ENCODE data around the gene AASS.

The AASS gene

GRCh38 chr7:122059542-122059941 is 84.5 kb downstream of the AASS start:
- WGBS, 2 donors (ENCODE audit: extremely low coverage in 2 of 2, insufficient read length in 2 of 2, insufficient replicate concordance in 1 of 2), result no CpG with 5 or more reads among the region's 4 CpGs
- no peak overlapping the region for H3K4me2 ChIP-seq (ENCODE audit: insufficient read depth, low read length, poor library complexity, severe bottlenecking)
- H2BK12ac ChIP-seq (ENCODE audit: low read length), result no peak overlapping the region
- H4K91ac ChIP-seq (ENCODE audit: low read depth, low read length, poor library complexity), result no peak overlapping the region
- no peaks in the 10 kb centered on the region for H3K79me1 ChIP-seq (ENCODE audit: low read depth, low read length)
- H3K36me3 ChIP-seq (replicated peaks in 1 of 2; ENCODE audit: control insufficient read depth in 2 of 2, insufficient read depth in 2 of 2, low read length in 2 of 2), result peaks cover 13 to 100% of the 10 kb centered on the region in 2 donors
- H3K4ac ChIP-seq (ENCODE audit: low read length), result no peak overlapping the region
- no peak overlapping the region for H4K8ac ChIP-seq (ENCODE audit: low read depth, low read length)
- no peak overlapping the region for H2BK5ac ChIP-seq (ENCODE audit: low read length)
- H3K9me3 ChIP-seq (replicated peaks in 1 of 2; ENCODE audit: control insufficient read depth in 2 of 2, insufficient read depth in 1 of 2, low read depth in 1 of 2, low read length in 2 of 2), result peaks cover 0 to 6% of the 10 kb centered on the region in 2 donors
- H2BK120ac ChIP-seq (ENCODE audit: low read depth, low read length), result no peak overlapping the region
- no peaks in the 10 kb centered on the region for H3K27me3 ChIP-seq (ENCODE audit: control insufficient read depth in 3 of 3, insufficient read depth in 3 of 3, low read depth in 1 of 3, low read length in 3 of 3)
- H2BK15ac ChIP-seq (ENCODE audit: low read length), result no peak overlapping the region
- H2AK5ac ChIP-seq (ENCODE audit: low read depth, low read length), result no peak overlapping the region
- no peak for DNase-seq (ENCODE audit: low spot score)
- no peak overlapping the region for H3K23ac ChIP-seq (ENCODE audit: low read depth, low read length, poor library complexity)
- H3K4me3 ChIP-seq (ENCODE audit: low read length in 2 of 2), result no peak overlapping the region
- no peak overlapping the region for H2AFZ ChIP-seq (ENCODE audit: low read length)
- no peak overlapping the region for H3K18ac ChIP-seq (ENCODE audit: low read length)
- H3K4me1 ChIP-seq (ENCODE audit: control insufficient read depth in 2 of 2, insufficient read depth in 1 of 2, low read depth in 1 of 2, low read length in 2 of 2), result no peaks in the 10 kb centered on the region
- no peak overlapping the region for H3K14ac ChIP-seq (ENCODE audit: low read length)
- no peak overlapping the region for H3K27ac ChIP-seq (replicated peaks; ENCODE audit: low read length)
- H3K9ac ChIP-seq (ENCODE audit: low read depth, low read length, poor library complexity), result no peak overlapping the region

- Histone ChIP-seq H3K4me1 (ENCODE audit: control insufficient read depth in 2 of 2, insufficient read depth in 1 of 2, low read depth in 1 of 2, low read length in 2 of 2) (no peaks in the 10 kb centered on the region), H2AK5ac (ENCODE audit: low read depth, low read length) (no peak overlapping the region), H3K36me3 (replicated peaks in 1 of 2; ENCODE audit: control insufficient read depth in 2 of 2, insufficient read depth in 2 of 2, low read length in 2 of 2) (peaks cover 27 to 100% of the 10 kb centered on the region in 2 donors), H2BK15ac (ENCODE audit: low read length) (no peak overlapping the region), H2BK5ac (ENCODE audit: low read length) (no peak overlapping the region), H4K8ac (ENCODE audit: low read depth, low read length) (no peak overlapping the region), H3K4me2 (ENCODE audit: insufficient read depth, low read length, poor library complexity, severe bottlenecking) (no peak overlapping the region), H3K79me1 (ENCODE audit: low read depth, low read length) (no peaks in the 10 kb centered on the region), H2BK12ac (ENCODE audit: low read length) (no peak overlapping the region), H2BK120ac (ENCODE audit: low read depth, low read length) (no peak overlapping the region), H2AFZ (ENCODE audit: low read length) (no peak overlapping the region), H3K4ac (ENCODE audit: low read length) (no peak overlapping the region), H3K4me3 (ENCODE audit: low read length in 2 of 2) (no peak overlapping the region), H3K14ac (ENCODE audit: low read length) (no peak overlapping the region), H3K23ac (ENCODE audit: low read depth, low read length, poor library complexity) (no peak overlapping the region), H3K27ac (replicated peaks; ENCODE audit: low read length) (no peak overlapping the region), H3K9me3 (replicated peaks in 1 of 2; ENCODE audit: control insufficient read depth in 2 of 2, insufficient read depth in 1 of 2, low read depth in 1 of 2, low read length in 2 of 2) (peaks cover 0 to 6% of the 10 kb centered on the region in 2 donors), H3K9ac (ENCODE audit: low read depth, low read length, poor library complexity) (no peak overlapping the region), H4K91ac (ENCODE audit: low read depth, low read length, poor library complexity) (no peak overlapping the region), H3K27me3 (ENCODE audit: control insufficient read depth in 3 of 3, insufficient read depth in 3 of 3, low read depth in 1 of 3, low read length in 3 of 3) (no peaks in the 10 kb centered on the region), H3K18ac (ENCODE audit: low read length) (no peak overlapping the region)
- DNase-seq (ENCODE audit: low spot score), result no peak
- WGBS, 2 donors (ENCODE audit: extremely low coverage in 2 of 2, insufficient read length in 2 of 2, insufficient replicate concordance in 1 of 2), result no CpG with 5 or more reads among the region's 2 CpGs
Observed at GRCh38 chr7:122056977-122057376, 87.1 kb downstream of the AASS start.

GRCh38 chr7:122055073-122055472 is 89.0 kb downstream of the AASS start:
- Histone ChIP-seq H3K9me3 (replicated peaks in 1 of 2; ENCODE audit: control insufficient read depth in 2 of 2, insufficient read depth in 1 of 2, low read depth in 1 of 2, low read length in 2 of 2) (peaks cover 0 to 6% of the 10 kb centered on the region in 2 donors), H3K9ac (ENCODE audit: low read depth, low read length, poor library complexity) (no peak overlapping the region), H3K14ac (ENCODE audit: low read length) (no peak overlapping the region), H3K4ac (ENCODE audit: low read length) (no peak overlapping the region), H2AK5ac (ENCODE audit: low read depth, low read length) (no peak overlapping the region), H3K27ac (replicated peaks; ENCODE audit: low read length) (no peak overlapping the region), H2BK15ac (ENCODE audit: low read length) (no peak overlapping the region), H3K36me3 (replicated peaks in 1 of 2; ENCODE audit: control insufficient read depth in 2 of 2, insufficient read depth in 2 of 2, low read length in 2 of 2) (peaks cover 23 to 100% of the 10 kb centered on the region in 2 donors), H4K91ac (ENCODE audit: low read depth, low read length, poor library complexity) (no peak overlapping the region), H3K79me1 (ENCODE audit: low read depth, low read length) (no peaks in the 10 kb centered on the region), H3K4me1 (ENCODE audit: control insufficient read depth in 2 of 2, insufficient read depth in 1 of 2, low read depth in 1 of 2, low read length in 2 of 2) (no peaks in the 10 kb centered on the region), H3K4me3 (ENCODE audit: low read length in 2 of 2) (no peak overlapping the region), H2AFZ (ENCODE audit: low read length) (no peak overlapping the region), H2BK5ac (ENCODE audit: low read length) (no peak overlapping the region), H4K8ac (ENCODE audit: low read depth, low read length) (no peak overlapping the region), H2BK12ac (ENCODE audit: low read length) (no peak overlapping the region), H2BK120ac (ENCODE audit: low read depth, low read length) (no peak overlapping the region), H3K4me2 (ENCODE audit: insufficient read depth, low read length, poor library complexity, severe bottlenecking) (no peak overlapping the region), H3K27me3 (ENCODE audit: control insufficient read depth in 3 of 3, insufficient read depth in 3 of 3, low read depth in 1 of 3, low read length in 3 of 3) (no peaks in the 10 kb centered on the region), H3K18ac (ENCODE audit: low read length) (no peak overlapping the region), H3K23ac (ENCODE audit: low read depth, low read length, poor library complexity) (no peak overlapping the region)
- DNase-seq (ENCODE audit: low spot score), result no peak
- WGBS, 2 donors (ENCODE audit: extremely low coverage in 2 of 2, insufficient read length in 2 of 2, insufficient replicate concordance in 1 of 2), result no CpG with 5 or more reads among the region's 1 CpG

GRCh38 chr7:122054393-122054792 is 89.7 kb downstream of the AASS start:
- Histone ChIP-seq H2BK5ac (ENCODE audit: low read length) (no peak overlapping the region), H3K4me3 (ENCODE audit: low read length in 2 of 2) (no peak overlapping the region), H3K36me3 (replicated peaks in 1 of 2; ENCODE audit: control insufficient read depth in 2 of 2, insufficient read depth in 2 of 2, low read length in 2 of 2) (peaks cover 21 to 100% of the 10 kb centered on the region in 2 donors), H4K8ac (ENCODE audit: low read depth, low read length) (no peak overlapping the region), H2BK15ac (ENCODE audit: low read length) (no peak overlapping the region), H3K14ac (ENCODE audit: low read length) (no peak overlapping the region), H2AK5ac (ENCODE audit: low read depth, low read length) (no peak overlapping the region), H3K23ac (ENCODE audit: low read depth, low read length, poor library complexity) (no peak overlapping the region), H3K79me1 (ENCODE audit: low read depth, low read length) (no peaks in the 10 kb centered on the region), H2AFZ (ENCODE audit: low read length) (no peak overlapping the region), H3K27me3 (ENCODE audit: control insufficient read depth in 3 of 3, insufficient read depth in 3 of 3, low read depth in 1 of 3, low read length in 3 of 3) (no peaks in the 10 kb centered on the region), H3K9me3 (replicated peaks in 1 of 2; ENCODE audit: control insufficient read depth in 2 of 2, insufficient read depth in 1 of 2, low read depth in 1 of 2, low read length in 2 of 2) (peaks cover 0 to 6% of the 10 kb centered on the region in 2 donors), H3K27ac (replicated peaks; ENCODE audit: low read length) (no peak overlapping the region), H3K4ac (ENCODE audit: low read length) (no peak overlapping the region), H3K9ac (ENCODE audit: low read depth, low read length, poor library complexity) (no peak overlapping the region), H3K4me2 (ENCODE audit: insufficient read depth, low read length, poor library complexity, severe bottlenecking) (no peak overlapping the region), H4K91ac (ENCODE audit: low read depth, low read length, poor library complexity) (no peak overlapping the region), H2BK120ac (ENCODE audit: low read depth, low read length) (no peak overlapping the region), H3K18ac (ENCODE audit: low read length) (no peak overlapping the region), H2BK12ac (ENCODE audit: low read length) (no peak overlapping the region), H3K4me1 (ENCODE audit: control insufficient read depth in 2 of 2, insufficient read depth in 1 of 2, low read depth in 1 of 2, low read length in 2 of 2) (no peaks in the 10 kb centered on the region)
- no CpG with 5 or more reads among the region's 1 CpG for WGBS, 2 donors (ENCODE audit: extremely low coverage in 2 of 2, insufficient read length in 2 of 2, insufficient replicate concordance in 1 of 2)
- no peak for DNase-seq (ENCODE audit: low spot score)
